Uterus (tissue), 4 donors: Measurements from ENCODE around the gene CFC1B. TPM values are rescaled to one million over a fixed set of nuclear protein-coding genes. Genes with fewer than 3 reads are reported as not detected.
"Not testable (repeated sequence)": the region's sequence is repeated elsewhere in the genome, so short reads cannot be mapped to it uniquely, and the experiment has no call there.

Experiments
- DNase-seq, 2 donors: peaks; one replicate each; pipeline ENCODE4 v3.0.0-alpha.2; 2019 to 2020
- H3K27ac ChIP-seq, 2 donors: fragments of 200-600 bp; sonication (generic); 1 replicate in 1 of 2; 2 replicates in 1 of 2; pipeline ENCODE4 v1.5.1; 2016 to 2018
- H3K27me3 ChIP-seq, 2 donors: fragments of 200-600 bp; sonication (generic); one replicate each; pipeline ENCODE4 v1.5.1; 2018 to 2019; ENCODE audit warnings: control low read depth in 1 of 2
- H3K36me3 ChIP-seq, 2 donors: fragments of 200-600 bp; sonication (generic); one replicate each; pipeline ENCODE4 v1.5.1; 2019; ENCODE audit warnings: control low read depth in 1 of 2
- H3K4me1 ChIP-seq, 2 donors: fragments of 200-600 bp; sonication (generic); one replicate each; pipeline ENCODE4 v1.5.1; 2018 to 2019; ENCODE audit warnings: control low read depth in 1 of 2
- H3K4me3 ChIP-seq, 2 donors: fragments of 200-600 bp; sonication (generic); 1 replicate in 1 of 2; 2 replicates in 1 of 2; pipeline ENCODE4 v1.5.1; 2018 to 2019; ENCODE audit warnings: mild to moderate bottlenecking in 1 of 2
- H3K9me3 ChIP-seq, 2 donors: fragments of 200-600 bp; sonication (generic); one replicate each; pipeline ENCODE4 v1.5.1; 2019; ENCODE audit warnings: control low read depth in 1 of 2
- intact Hi-C: fragments of 100-400 bp; cut with DNase I; formaldehyde crosslinking; loops from one replicate; pipeline ENCODE4 v1.15.1; 2023; ENCODE audit warnings: low total_unique reads
- total RNA-seq, 4 donors: library from RNA; depleted of rRNA in 3 of 4; stranded (reverse); fragments of >200 nt in 3 of 4; gene quantifications; one replicate each; pipeline versions ENCODE4 v1.1.0 to v1.2.4, GENCODE V29; 2014 to 2023
- donor health status: DM: yes; HTN: yes; CAD: no.

Gene CFC1B
- under 1 TPM in 1 of 4 donors, not detected in 3; 0.35 TPM for total RNA-seq

GRCh38 chr2:130520992-130521391 is at the start of gene CFC1B:
TSS of gene CFC1B (plus strand) at chr2:130521222. CDS start at chr2:130521485, 263 bp downstream.
- H3K27ac ChIP-seq, H3K36me3 ChIP-seq, H3K27me3 ChIP-seq, H3K9me3 ChIP-seq, H3K4me1 ChIP-seq, intact Hi-C loops, H3K4me3 ChIP-seq, DNase-seq: not testable (repeated sequence)

- H3K27ac ChIP-seq, H3K36me3 ChIP-seq, H3K9me3 ChIP-seq, H3K4me3 ChIP-seq, H3K4me1 ChIP-seq, H3K27me3 ChIP-seq, DNase-seq, intact Hi-C loops: not testable (repeated sequence)
Measured at GRCh38 chr2:130491073-130491472, 29.9 kb upstream of the CFC1B start.

GRCh38 chr2:130509228-130509627 is 11.8 kb upstream of the CFC1B start, which contains the start of gene POTEI:
TSS of gene POTEI (minus strand) at chr2:130509328. CDS start at chr2:130509235, 93 bp downstream.
- H3K4me1 ChIP-seq, DNase-seq, H3K27me3 ChIP-seq, H3K36me3 ChIP-seq, H3K27ac ChIP-seq, H3K4me3 ChIP-seq, intact Hi-C loops, H3K9me3 ChIP-seq: not testable (repeated sequence)

- intact Hi-C loops, result not testable (repeated sequence)
Measured at GRCh38 chr2:130510807-130511746, 9.9 kb upstream of the CFC1B start.

GRCh38 chr2:130511747-130512451 is 9.1 kb upstream of the CFC1B start:
- H3K27me3 ChIP-seq, DNase-seq, H3K36me3 ChIP-seq, H3K9me3 ChIP-seq, intact Hi-C loops, H3K27ac ChIP-seq, H3K4me1 ChIP-seq, H3K4me3 ChIP-seq: not testable (repeated sequence)

More at GRCh38 chr2:130510807-130511746, 9.9 kb upstream of the CFC1B start:
- H3K27ac ChIP-seq, H3K9me3 ChIP-seq, H3K4me1 ChIP-seq, H3K27me3 ChIP-seq, DNase-seq, H3K36me3 ChIP-seq, H3K4me3 ChIP-seq: not testable (repeated sequence)

GRCh38 chr2:130518516-130519106 is 2.4 kb upstream of the CFC1B start:
- H3K27ac ChIP-seq, H3K9me3 ChIP-seq, H3K4me1 ChIP-seq, H3K4me3 ChIP-seq, intact Hi-C loops, H3K27me3 ChIP-seq, DNase-seq, H3K36me3 ChIP-seq: not testable (repeated sequence)

GRCh38 chr2:130522390-130522789 is 1.4 kb downstream of the CFC1B start:
- H3K9me3 ChIP-seq, H3K27ac ChIP-seq, DNase-seq, H3K4me1 ChIP-seq, H3K27me3 ChIP-seq, H3K36me3 ChIP-seq, H3K4me3 ChIP-seq, intact Hi-C loops: not testable (repeated sequence)

- H3K9me3 ChIP-seq, H3K36me3 ChIP-seq, H3K4me1 ChIP-seq, intact Hi-C loops, H3K4me3 ChIP-seq, DNase-seq, H3K27me3 ChIP-seq, H3K27ac ChIP-seq: not testable (repeated sequence)
Measured at GRCh38 chr2:130527365-130527967, 6.4 kb downstream of the CFC1B start.

- H3K27ac ChIP-seq, H3K27me3 ChIP-seq, H3K36me3 ChIP-seq, intact Hi-C loops, H3K4me1 ChIP-seq, H3K4me3 ChIP-seq, DNase-seq, H3K9me3 ChIP-seq: not testable (repeated sequence)
Measured at GRCh38 chr2:130529545-130529944, 8.5 kb downstream of the CFC1B start.

GRCh38 chr2:130530212-130530611 is 9.2 kb downstream of the CFC1B start:
- H3K36me3 ChIP-seq, intact Hi-C loops, H3K27me3 ChIP-seq, H3K9me3 ChIP-seq, DNase-seq, H3K27ac ChIP-seq, H3K4me1 ChIP-seq, H3K4me3 ChIP-seq: not testable (repeated sequence)

- intact Hi-C loops, H3K4me3 ChIP-seq, DNase-seq, H3K9me3 ChIP-seq, H3K36me3 ChIP-seq, H3K4me1 ChIP-seq, H3K27ac ChIP-seq, H3K27me3 ChIP-seq: not testable (repeated sequence)
Measured at GRCh38 chr2:130531225-130531624, 10.2 kb downstream of the CFC1B start.

- H3K4me1 ChIP-seq, H3K36me3 ChIP-seq, DNase-seq, H3K27me3 ChIP-seq, H3K9me3 ChIP-seq, H3K4me3 ChIP-seq, H3K27ac ChIP-seq, intact Hi-C loops: not testable (repeated sequence)
Measured at GRCh38 chr2:130531672-130532071, 10.7 kb downstream of the CFC1B start.

- H3K27ac ChIP-seq, H3K4me1 ChIP-seq, DNase-seq, H3K36me3 ChIP-seq, H3K9me3 ChIP-seq, H3K27me3 ChIP-seq, intact Hi-C loops, H3K4me3 ChIP-seq: not testable (repeated sequence)
Measured at GRCh38 chr2:130536654-130537053, 15.6 kb downstream of the CFC1B start.
